ENCODE data around the gene LY9. TPM values are rescaled to one million over a fixed set of nuclear protein-coding genes. Genes with fewer than 3 reads are reported as not detected.

The LY9 gene
- total RNA-seq, 2 donors from 2014 or later: not detected

DNA sequence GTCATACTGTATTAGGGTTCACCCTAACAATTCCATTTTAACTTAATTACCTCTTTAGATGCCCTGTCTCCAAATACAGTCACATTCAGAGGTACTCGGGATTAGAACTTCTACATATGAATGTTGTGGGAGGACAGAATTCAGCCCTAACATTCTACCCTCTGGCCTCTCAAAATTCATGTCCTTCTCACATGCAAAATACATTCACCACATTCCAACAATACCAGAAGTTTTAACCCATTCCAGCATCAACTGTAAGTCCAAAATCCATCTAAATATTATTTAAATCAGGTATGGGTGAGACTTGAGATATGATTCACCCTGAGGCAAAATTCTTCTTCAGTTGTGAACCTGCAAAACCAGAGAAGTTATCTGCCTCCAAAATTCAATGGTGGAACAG lies 14.5 kb downstream of the LY9 start:
- Histone ChIP-seq H3K4me3 (ENCODE audit: low read length) (no peak overlapping the region), H3K27ac (ENCODE audit: low read depth, low read length) (no peak overlapping the region), H3K9ac (ENCODE audit: extremely low read depth, low read length, poor library complexity, severe bottlenecking) (no peak overlapping the region), H3K9me3 (ENCODE audit: control insufficient read depth, low read length) (peaks cover 17% of the 10 kb centered on the region), H3K4me1 (ENCODE audit: control insufficient read depth, insufficient read depth, low read length) (no peaks in the 10 kb centered on the region), H3K36me3 (ENCODE audit: control insufficient read depth, insufficient read depth, low read length) (no peaks in the 10 kb centered on the region), H3K27me3 (ENCODE audit: control insufficient read depth, insufficient read depth, low read length, poor library complexity, severe bottlenecking) (no peaks in the 10 kb centered on the region)
- peaks cover 14% of the 10 kb centered on the region for H3K9me3 Mint-ChIP-seq
- TF ChIP-seq CTCF (conservative IDR thresholded peaks at IDR 0.05): no peak
- H3K4me3 Mint-ChIP-seq: no peak overlapping the region
- no peak for DNase-seq
- no peak overlapping the region for H3K27ac Mint-ChIP-seq
- H3K27me3 Mint-ChIP-seq (ENCODE audit: insufficient read depth): no peaks in the 10 kb centered on the region
- H3K36me3 Mint-ChIP-seq (ENCODE audit: low read depth): no peaks in the 10 kb centered on the region
- WGBS, 2 experiments (ENCODE audit: insufficient coverage in 1 of 2, insufficient read length in 1 of 2): 79% methylated on average over 1 of the region's 1 CpG; no CpG with 5 or more reads in 1 of the 2 experiments
- H3K4me1 Mint-ChIP-seq: peaks cover 4% of the 10 kb centered on the region

- no peak overlapping the region for H3K4me3 ChIP-seq (ENCODE audit: low read length)
- H3K4me1 Mint-ChIP-seq: peaks cover 5% of the 10 kb centered on the region
- H3K27ac Mint-ChIP-seq: no peak overlapping the region
- H3K4me1 ChIP-seq (ENCODE audit: control insufficient read depth, insufficient read depth, low read length): no peaks in the 10 kb centered on the region
- no peaks in the 10 kb centered on the region for H3K36me3 ChIP-seq (ENCODE audit: control insufficient read depth, insufficient read depth, low read length)
- no peak for DNase-seq
- no peaks in the 10 kb centered on the region for H3K36me3 Mint-ChIP-seq (ENCODE audit: low read depth)
- no peaks in the 10 kb centered on the region for H3K27me3 ChIP-seq (ENCODE audit: control insufficient read depth, insufficient read depth, low read length, poor library complexity, severe bottlenecking)
- 92 to 100% methylated on average over 2 of the region's 2 CpGs for WGBS, 2 experiments (ENCODE audit: insufficient coverage in 1 of 2, insufficient read length in 1 of 2)
- no peak for TF ChIP-seq CTCF (conservative IDR thresholded peaks at IDR 0.05)
- no peak overlapping the region for H3K27ac ChIP-seq (ENCODE audit: low read depth, low read length)
- H3K9me3 ChIP-seq (ENCODE audit: control insufficient read depth, low read length): peaks cover 13% of the 10 kb centered on the region
- H3K4me3 Mint-ChIP-seq: no peak overlapping the region
- no peak overlapping the region for H3K9ac ChIP-seq (ENCODE audit: extremely low read depth, low read length, poor library complexity, severe bottlenecking)
- H3K9me3 Mint-ChIP-seq: peaks cover 12% of the 10 kb centered on the region
- no peaks in the 10 kb centered on the region for H3K27me3 Mint-ChIP-seq (ENCODE audit: insufficient read depth)
Measured at GRCh38 chr1:160811147-160811546, 15.2 kb downstream of the LY9 start.

DNA sequence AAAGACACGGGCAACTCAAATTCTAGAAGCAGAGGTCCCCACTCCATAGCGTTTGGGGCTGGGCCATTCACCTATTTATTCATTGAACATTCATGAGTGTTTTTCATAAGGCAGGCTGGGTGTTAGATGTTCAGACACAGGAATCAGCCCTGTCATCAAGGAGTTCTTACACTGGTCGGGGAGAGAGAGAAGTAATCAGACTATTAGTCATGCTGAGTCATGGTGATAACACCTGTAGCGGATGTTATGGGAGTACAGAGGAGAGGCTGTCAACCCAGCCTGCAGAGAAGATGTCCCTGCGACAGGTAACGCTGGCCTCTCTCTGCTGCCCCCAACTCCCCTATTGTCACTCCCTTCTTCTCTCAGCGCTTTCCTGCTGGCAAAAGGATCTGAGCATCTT lies 17.2 kb downstream of the LY9 start:
- Mint-ChIP-seq H3K4me1 (peaks cover 9% of the 10 kb centered on the region), H3K36me3 (ENCODE audit: low read depth) (no peaks in the 10 kb centered on the region), H3K27me3 (ENCODE audit: insufficient read depth) (no peaks in the 10 kb centered on the region), H3K27ac (no peak overlapping the region), H3K9me3 (no peaks in the 10 kb centered on the region), H3K4me3 (no peak overlapping the region)
- Histone ChIP-seq H3K4me3 (ENCODE audit: low read length) (no peak overlapping the region), H3K27ac (ENCODE audit: low read depth, low read length) (no peak overlapping the region), H3K9ac (ENCODE audit: extremely low read depth, low read length, poor library complexity, severe bottlenecking) (no peak overlapping the region), H3K36me3 (ENCODE audit: control insufficient read depth, insufficient read depth, low read length) (no peaks in the 10 kb centered on the region), H3K4me1 (ENCODE audit: control insufficient read depth, insufficient read depth, low read length) (no peaks in the 10 kb centered on the region), H3K9me3 (ENCODE audit: control insufficient read depth, low read length) (no peaks in the 10 kb centered on the region), H3K27me3 (ENCODE audit: control insufficient read depth, insufficient read depth, low read length, poor library complexity, severe bottlenecking) (no peaks in the 10 kb centered on the region)
- TF ChIP-seq CTCF (conservative IDR thresholded peaks at IDR 0.05): no peak
- DNase-seq: no peak
- 89 to 100% methylated on average over 2 to 7 of the region's 7 CpGs for WGBS, 2 experiments (ENCODE audit: insufficient coverage in 1 of 2, insufficient read length in 1 of 2)

Data from endodermal cell (in vitro differentiated cells).